GM19372 (cell line): ENCODE data around the gene TMEM54.

ENCODE experiments used
- ATAC-seq: cut with Tn5 transposase; IDR thresholded peaks from one replicate; pipeline ENCODE4 v1.9.1; 2021; ENCODE audit warnings: mild to moderate bottlenecking, low read depth, moderate library complexity; ENCODE audit not compliant: unreplicated experiment

TMEM54 gene

DNA sequence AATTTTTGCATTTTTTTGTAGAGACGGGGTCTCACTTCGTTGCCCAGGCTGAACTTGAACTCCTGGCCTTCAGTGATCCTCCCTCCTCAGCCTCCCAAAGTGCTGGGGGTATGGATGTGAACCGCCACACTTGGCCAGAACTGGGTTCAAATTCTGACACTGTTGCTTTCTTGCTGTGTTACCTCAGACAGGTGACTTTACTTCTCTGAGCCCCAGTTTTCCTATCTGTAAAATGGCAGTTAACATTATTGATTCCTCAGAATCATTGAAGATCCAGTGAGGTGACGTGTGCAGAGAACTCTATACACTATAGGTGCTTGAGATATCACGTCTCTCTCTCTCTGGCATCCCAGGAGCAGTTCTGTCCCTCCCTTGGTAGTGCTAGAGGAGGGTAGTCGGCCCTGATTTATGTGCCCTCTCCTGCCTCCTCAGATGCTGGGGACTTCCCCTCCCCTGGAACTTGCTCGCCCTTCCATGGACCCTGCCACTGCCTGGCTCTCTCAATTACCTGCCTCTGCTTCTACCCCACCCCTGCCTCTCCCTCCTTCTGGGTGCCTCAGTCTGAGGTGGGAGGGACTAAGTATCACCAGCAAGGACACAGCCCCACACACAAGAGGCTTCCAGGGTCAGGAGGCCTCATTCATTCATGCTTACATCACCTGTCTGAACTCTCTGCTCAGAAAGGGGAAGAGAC is 17.7 kb downstream of the TMEM54 start:
- no peak for ATAC-seq

DNA sequence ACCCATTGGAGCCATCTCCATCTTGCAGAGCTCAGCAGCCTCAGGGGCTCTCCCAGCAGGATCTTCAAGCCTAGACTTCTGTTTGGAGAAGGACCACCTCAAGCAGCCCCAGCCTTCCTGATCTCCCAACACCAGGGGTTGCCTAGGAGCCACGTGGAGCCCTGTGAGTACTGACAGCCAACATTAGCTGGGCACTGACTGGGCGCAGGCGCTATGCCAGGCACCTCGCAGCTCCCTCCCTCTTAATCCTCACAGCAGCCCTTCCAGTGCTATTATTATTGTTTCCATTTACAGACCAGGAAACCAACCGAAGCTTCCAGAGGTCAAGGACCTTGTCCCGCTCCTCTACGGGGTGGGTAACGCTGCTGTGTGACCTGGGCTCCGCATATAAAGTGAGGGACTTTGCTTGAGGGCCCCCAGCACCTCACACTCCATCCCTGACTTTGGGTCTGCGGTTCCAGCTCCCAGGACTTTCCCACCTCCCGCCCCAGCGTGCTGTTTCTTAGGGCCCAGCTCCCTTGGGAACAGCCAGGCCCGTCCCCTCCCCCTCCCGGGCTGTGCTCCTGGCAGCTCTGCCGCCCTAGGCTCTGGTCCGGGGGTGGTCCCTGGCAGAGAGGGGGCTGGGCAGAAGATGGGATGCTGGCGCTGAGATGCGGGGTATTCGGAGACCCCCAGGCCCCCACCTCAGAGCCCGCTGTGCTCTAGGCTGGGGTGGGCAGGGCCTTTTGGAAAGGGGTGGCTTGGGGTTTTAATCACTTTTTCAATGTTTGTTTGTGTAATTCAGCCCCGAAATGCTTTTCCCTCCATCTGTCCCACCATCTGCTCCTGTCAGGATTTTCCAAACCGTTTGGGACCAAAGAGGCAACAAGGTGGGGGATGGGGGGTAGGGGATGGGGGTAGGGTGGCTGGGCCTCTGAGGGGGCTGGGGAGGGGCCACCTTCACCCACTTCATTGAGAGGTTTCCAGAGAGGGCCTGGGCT is 19.0 kb downstream of the TMEM54 start:
- ATAC-seq = no peak

GRCh38 chr1:32881291-32881690 is 19.9 kb downstream of the TMEM54 start:
- ATAC-seq = no peak

GRCh38 chr1:32878637-32879041 is 22.6 kb downstream of the TMEM54 start:
- ATAC-seq = no peak

GRCh38 chr1:32878183-32878582 is 23.0 kb downstream of the TMEM54 start:
- ATAC-seq = no peak

GRCh38 chr1:32877211-32878110 is 23.7 kb downstream of the TMEM54 start:
- no peak for ATAC-seq

GRCh38 chr1:32876341-32877210 is 24.6 kb downstream of the TMEM54 start:
- no peak for ATAC-seq

DNA sequence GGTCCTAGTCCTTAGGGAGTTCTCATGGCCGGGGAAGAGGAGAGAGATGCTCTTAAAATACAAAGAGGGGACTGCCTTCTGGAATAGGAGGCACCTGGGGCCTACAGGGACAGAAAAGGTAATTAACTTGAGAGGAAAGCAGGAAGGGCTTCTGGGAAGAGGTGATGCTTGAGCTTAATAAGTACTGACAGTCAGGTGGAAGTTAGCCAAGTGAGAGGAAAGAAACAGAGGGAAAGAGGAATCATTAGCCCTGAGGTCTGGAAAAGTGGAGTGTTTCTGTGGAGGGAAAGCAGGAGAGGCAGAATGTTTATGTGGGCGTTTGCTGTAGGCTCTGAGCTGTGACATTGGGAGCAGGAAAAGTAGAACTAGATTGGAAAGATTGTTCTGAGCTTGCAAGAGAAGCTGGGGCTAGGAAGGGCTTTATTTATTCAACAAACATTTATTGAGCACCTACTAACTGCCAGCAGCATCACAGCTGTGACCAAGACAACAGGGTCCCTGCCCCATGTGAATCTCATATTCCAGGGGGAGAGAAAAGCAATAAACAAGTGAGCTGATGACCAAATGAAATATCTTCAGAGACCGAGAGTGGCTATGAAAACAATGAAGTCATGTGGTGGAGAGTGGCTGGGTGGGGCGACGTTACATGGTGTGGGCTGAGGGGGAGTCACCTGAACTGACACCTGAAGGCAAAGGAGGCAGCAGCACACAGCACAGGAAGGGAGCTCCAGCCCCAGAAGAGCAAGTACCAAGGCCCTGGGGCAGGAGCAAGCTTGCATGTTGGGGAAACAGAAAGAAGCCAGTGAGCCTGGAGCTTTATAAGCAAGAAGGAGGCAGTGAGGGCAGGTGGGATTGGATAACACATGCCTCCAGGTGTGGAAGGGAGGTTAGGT is 26.1 kb downstream of the TMEM54 start:
- ATAC-seq = no peak

- no peak for ATAC-seq
Observed at GRCh38 chr1:32873484-32873883, 27.7 kb downstream of the TMEM54 start.

GRCh38 chr1:32872192-32872460 is 29.1 kb downstream of the TMEM54 start:
- ATAC-seq = no peak

DNA sequence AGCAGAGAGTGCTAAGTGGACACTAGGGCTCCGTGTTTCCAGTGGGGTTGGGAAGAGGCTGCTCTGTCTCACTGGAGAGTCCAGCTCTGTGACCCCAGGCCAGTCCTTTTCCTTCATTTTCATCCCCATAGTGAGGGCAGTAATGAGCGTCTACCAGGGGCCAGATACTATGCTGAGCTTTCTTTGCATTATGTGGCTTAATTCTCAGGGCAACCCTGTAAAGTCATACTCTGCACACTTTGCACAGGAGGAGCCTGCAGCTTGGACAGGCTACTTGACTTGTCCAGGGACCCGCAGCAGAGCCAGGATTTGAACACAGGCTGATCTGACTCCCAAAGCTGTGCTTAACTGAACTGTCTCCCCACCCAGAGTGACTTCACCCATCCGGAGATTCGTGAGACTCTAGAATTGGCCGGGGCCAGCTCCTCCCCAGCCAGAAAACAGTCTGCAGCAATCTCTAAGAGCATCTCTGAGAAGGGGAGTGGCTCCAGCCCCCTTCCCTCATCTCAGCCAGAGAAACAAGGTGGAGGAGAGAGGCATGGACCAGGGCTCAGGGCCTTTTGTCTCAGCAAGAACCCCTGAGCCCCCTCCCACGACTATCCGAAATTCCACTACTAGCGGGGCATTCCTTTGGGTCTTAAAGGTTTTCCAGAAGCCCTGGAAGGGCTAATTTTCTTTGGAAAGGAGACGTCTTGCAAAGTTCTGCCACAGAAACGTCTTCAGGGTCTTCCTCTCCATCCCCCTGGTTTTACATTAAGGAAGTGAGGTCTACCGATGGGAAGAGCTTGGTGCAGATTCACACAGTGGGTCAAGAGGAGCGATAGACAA is 29.6 kb downstream of the TMEM54 start:
- no peak for ATAC-seq

- ATAC-seq = no peak
Observed at GRCh38 chr1:32870615-32871363, 30.4 kb downstream of the TMEM54 start, which contains the start of gene FNDC5. Gene FNDC5 (minus strand): TSS chr1:32870912.

GRCh38 chr1:32869923-32870614 is 31.1 kb downstream of the TMEM54 start:
- no peak for ATAC-seq

GRCh38 chr1:32868806-32869455 is 32.3 kb downstream of the TMEM54 start:
- no peak for ATAC-seq

- ATAC-seq = no peak
Observed at GRCh38 chr1:32868085-32868484, 33.1 kb downstream of the TMEM54 start.

GRCh38 chr1:32867671-32868070 is 33.5 kb downstream of the TMEM54 start:
- ATAC-seq = no peak
